ENCODE measurements around the gene PASK. TPM values are rescaled to one million over a fixed set of nuclear protein-coding genes. Genes with fewer than 3 reads are reported as not detected.

The PASK gene
- total RNA-seq, 6 donors from 2014 or later: 4.3 to 18.9 (median 13.8) TPM

DNA sequence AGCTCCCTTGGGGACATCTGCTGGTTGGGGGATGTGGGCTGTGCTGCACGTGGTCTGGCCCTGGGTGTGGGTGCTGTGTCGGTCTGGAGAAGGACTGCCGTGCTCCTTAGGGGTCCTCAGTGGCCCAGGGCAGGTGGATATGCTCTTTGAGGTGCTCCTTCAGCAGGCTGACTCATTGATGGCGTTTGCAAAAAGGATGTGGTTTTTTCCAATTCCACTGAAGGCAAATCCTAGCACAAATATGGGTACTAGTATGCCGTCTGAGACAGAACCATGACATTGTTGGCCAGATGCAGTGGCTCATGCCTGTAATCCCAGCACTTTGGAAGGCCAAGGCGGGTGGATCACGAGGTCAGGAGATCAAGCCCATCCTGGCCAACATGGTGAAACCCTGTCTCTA is 4.3 kb upstream of the PASK start:
- peaks cover 9 to 29% (median 15%) of the 10 kb centered on the region in 4 donors for H3K36me3 ChIP-seq
- DNase-seq: no peak
- 81 to 96% methylated on average over 7 of the region's 7 CpGs for WGBS, 2 donors
- no peak for ATAC-seq (ENCODE audit: low FRiP score in 2 of 2)
- peaks cover 15 to 29% (median 16%) of the 10 kb centered on the region in 4 donors for H3K4me1 ChIP-seq
- H3K9me3 ChIP-seq: no peaks in the 10 kb centered on the region
- no peak overlapping the region for H3K27ac ChIP-seq
- no peaks in the 10 kb centered on the region for H3K27me3 ChIP-seq
- TF ChIP-seq POLR2AphosphoS5 (IDR thresholded peaks at IDR 0.05) (no peak), EP300 (IDR thresholded peaks at IDR 0.05) (no peak), POLR2A (IDR thresholded peaks at IDR 0.05) (no peak)
- TF ChIP-seq, protein P1, sequence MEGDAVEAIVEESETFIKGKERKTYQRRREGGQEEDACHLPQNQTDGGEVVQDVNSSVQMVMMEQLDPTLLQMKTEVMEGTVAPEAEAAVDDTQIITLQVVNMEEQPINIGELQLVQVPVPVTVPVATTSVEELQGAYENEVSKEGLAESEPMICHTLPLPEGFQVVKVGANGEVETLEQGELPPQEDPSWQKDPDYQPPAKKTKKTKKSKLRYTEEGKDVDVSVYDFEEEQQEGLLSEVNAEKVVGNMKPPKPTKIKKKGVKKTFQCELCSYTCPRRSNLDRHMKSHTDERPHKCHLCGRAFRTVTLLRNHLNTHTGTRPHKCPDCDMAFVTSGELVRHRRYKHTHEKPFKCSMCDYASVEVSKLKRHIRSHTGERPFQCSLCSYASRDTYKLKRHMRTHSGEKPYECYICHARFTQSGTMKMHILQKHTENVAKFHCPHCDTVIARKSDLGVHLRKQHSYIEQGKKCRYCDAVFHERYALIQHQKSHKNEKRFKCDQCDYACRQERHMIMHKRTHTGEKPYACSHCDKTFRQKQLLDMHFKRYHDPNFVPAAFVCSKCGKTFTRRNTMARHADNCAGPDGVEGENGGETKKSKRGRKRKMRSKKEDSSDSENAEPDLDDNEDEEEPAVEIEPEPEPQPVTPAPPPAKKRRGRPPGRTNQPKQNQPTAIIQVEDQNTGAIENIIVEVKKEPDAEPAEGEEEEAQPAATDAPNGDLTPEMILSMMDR (IDR thresholded peaks at IDR 0.05): no peak
- H3K4me3 ChIP-seq: no peak overlapping the region

DNA sequence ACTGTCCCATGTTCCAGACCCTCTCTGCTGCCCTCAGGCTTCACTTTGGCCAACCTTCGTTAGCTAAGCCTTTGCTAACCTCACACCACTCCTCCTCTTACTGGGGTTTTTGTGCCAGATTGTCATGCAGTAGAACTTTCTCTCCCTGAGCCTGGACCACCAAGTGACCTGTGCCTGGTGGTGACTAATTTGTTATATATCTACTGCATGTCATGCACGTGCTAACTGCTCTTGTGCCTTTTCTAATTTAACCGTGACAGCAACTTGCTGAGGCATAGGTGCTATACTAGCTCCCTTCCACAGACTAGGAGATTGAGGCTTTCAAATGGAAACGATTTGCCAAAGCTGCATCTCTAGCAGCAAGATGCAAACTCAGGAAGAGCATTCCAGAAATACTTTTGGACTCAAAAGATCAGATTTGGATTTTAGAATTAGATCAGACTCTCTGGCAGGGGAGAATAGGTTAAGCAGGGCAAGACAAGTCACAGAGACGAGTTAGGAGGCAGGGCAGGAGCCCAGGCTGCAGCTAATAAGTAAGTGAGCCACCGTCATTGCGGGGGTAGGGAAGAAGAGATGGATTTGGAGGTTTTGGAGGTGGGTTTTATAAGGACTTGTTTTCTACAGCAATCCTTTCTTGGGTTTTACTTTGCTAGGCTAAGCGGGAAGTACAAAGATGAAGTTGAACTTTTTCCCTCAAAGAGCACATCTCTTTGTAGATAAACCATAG is 2.8 kb upstream of the PASK start:
- Histone ChIP-seq H3K36me3 (peaks cover 0 to 14% (median 6%) of the 10 kb centered on the region in 4 donors), H3K9me3 (no peaks in the 10 kb centered on the region), H3K4me1 (peaks cover 19 to 35% (median 22%) of the 10 kb centered on the region in 4 donors), H3K27me3 (no peaks in the 10 kb centered on the region), H3K27ac (no peak overlapping the region), H3K4me3 (no peak overlapping the region)
- no peak for TF ChIP-seq POLR2AphosphoS5 (IDR thresholded peaks at IDR 0.05)
- TF ChIP-seq POLR2A (IDR thresholded peaks at IDR 0.05): no peak
- TF ChIP-seq, protein P1 (IDR thresholded peaks at IDR 0.05): no peak
- no peak for TF ChIP-seq EP300 (IDR thresholded peaks at IDR 0.05)
- WGBS, 2 donors: 76 to 77% methylated on average over 8 of the region's 8 CpGs
- no peak for ATAC-seq (ENCODE audit: low FRiP score in 2 of 2)
- no peak for DNase-seq

DNA sequence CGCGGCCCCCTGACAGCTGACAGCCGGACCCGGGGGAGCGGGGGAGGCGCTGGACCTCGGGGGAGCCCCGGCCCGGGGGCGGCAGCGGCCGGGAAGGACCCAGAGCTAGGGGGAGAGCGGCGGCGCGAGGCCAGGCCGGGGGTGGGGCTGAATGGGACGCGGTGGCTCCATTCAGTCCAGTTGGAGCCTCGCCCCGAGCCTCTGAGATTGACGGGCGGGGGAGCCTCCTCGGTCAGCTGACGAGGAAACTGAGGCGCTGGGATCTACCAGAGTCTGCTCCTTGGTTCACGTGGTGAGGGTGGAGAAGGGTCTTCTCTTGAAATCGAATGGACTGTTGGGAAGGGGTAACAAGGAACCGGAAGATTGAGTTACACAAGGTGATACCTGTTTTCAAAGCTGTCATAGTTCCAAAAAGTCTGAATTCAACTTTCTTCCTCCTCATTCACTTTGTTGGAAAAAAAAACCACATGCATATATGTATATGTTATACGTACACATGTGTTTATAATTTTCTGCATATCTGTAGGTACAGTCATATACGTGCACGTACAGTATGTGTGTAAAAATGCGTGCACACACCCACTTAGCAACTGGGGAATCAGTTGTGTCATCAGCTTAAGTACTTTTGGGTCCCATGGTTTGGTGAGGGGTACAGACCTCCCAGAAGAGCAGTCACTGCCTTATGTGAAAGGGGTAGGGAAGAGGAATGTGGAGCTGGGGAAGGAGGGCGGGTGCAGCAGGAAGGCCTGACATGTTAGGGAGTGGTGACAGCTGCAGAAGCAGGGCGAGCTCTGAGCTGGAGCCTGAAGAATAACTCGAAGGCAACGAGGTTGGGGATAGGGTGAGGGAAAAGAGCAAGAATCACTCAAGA is 1.6 kb upstream of the PASK start:
- 16 to 32% methylated on average over 10 to 20 of the region's 37 CpGs for WGBS, 2 donors
- Histone ChIP-seq H3K36me3 (peaks cover 0 to 13% (median 6%) of the 10 kb centered on the region in 4 donors), H3K9me3 (no peaks in the 10 kb centered on the region), H3K4me3 (peak overlapping the region; percentile 86 to 99 (median 95)), H3K27ac (peak overlapping the region; percentile 83 to 93 (median 87)), H3K27me3 (no peaks in the 10 kb centered on the region), H3K4me1 (peaks cover 19 to 32% (median 22%) of the 10 kb centered on the region in 4 donors)
- TF ChIP-seq, protein P1 (IDR thresholded peaks at IDR 0.05): peak in 1 of 6 experiments; percentile 11
- TF ChIP-seq POLR2A (IDR thresholded peaks at IDR 0.05) (no peak), EP300 (IDR thresholded peaks at IDR 0.05) (no peak), POLR2AphosphoS5 (IDR thresholded peaks at IDR 0.05) (no peak)
- ATAC-seq (ENCODE audit: low FRiP score in 2 of 2) (peak in 1 of 2 donors; percentile 9), DNase-seq (no peak)

DNA sequence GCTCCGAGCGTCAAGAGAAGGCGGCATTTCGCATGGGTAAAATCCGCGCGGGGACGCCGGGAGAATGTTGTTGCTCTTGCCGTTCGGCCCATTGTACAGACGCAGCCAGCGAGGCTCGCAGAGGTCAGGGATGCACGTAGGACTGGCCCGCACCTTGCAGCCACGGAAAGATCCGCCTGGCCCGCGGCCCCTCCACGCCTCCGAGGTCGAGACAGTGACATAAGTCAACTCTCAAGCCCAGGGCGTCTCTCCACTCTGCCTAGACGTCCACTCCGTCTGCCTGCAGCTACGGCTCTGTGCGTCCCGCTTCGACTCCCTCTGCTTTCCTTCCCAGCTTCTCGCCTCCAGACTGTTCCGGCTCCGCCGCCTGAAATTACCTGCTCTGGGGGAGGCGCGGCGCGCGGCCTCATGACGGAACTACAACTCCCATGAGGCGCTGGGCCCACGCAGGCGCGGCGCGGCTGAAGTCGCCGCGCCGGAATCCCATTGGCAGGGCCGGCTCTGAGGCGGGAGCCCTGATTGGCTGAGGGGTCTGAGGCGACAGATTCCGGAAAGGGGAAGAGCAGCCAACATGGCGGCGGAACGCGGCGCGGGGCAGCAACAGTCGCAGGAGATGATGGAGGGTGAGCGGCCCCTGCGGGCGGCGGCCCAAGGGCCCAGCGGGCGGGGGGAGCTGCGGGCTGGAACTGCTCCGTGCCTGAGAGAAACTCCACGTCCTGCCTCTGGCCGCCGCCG is 820 bp upstream of the PASK start, which contains the start of gene PPP1R7:
PPP1R7 (plus strand) TSS at position 543 of the 735 bp plus-strand sequence; CDS start at position 572, 29 bp downstream.
- Histone ChIP-seq H3K27me3 (no peaks in the 10 kb centered on the region), H3K4me1 (peaks cover 19 to 32% (median 22%) of the 10 kb centered on the region in 4 donors), H3K36me3 (peaks cover 0 to 8% (median 4%) of the 10 kb centered on the region in 4 donors), H3K4me3 (peak within 1 kb of the TSS; percentile 86 to 99 (median 95)), H3K27ac (peak within 1 kb of the TSS; percentile 83 to 93 (median 87)), H3K9me3 (no peaks in the 10 kb centered on the region)
- ATAC-seq (ENCODE audit: low FRiP score in 2 of 2) (peak; percentile 97 to 98), DNase-seq (peak; percentile 96 to 98)
- WGBS, 2 donors: 0% methylated on average over 19 to 59 of the region's 73 CpGs
- TF ChIP-seq, protein P1 (IDR thresholded peaks at IDR 0.05): peak in 4 of 6 experiments; percentile 36 to 60 (median 37)
- TF ChIP-seq EP300 (IDR thresholded peaks at IDR 0.05) (no peak), POLR2A (IDR thresholded peaks at IDR 0.05) (peak in 2 of 4 donors; percentile 40 to 83), POLR2AphosphoS5 (IDR thresholded peaks at IDR 0.05) (peak; percentile 75 to 79)
